ENCODE results near the gene ITGB6.
"Not testable (repeated sequence)": the region's sequence is repeated elsewhere in the genome, so short reads cannot be mapped to it uniquely, and the experiment has no call there.

Gene ITGB6

GRCh38 chr2:160194351-160194750 lies 5.7 kb downstream of the ITGB6 start:
- in situ Hi-C loops (cut with MboI; ENCODE audit: low sequenced_read_pairs), result no loop called here

DNA sequence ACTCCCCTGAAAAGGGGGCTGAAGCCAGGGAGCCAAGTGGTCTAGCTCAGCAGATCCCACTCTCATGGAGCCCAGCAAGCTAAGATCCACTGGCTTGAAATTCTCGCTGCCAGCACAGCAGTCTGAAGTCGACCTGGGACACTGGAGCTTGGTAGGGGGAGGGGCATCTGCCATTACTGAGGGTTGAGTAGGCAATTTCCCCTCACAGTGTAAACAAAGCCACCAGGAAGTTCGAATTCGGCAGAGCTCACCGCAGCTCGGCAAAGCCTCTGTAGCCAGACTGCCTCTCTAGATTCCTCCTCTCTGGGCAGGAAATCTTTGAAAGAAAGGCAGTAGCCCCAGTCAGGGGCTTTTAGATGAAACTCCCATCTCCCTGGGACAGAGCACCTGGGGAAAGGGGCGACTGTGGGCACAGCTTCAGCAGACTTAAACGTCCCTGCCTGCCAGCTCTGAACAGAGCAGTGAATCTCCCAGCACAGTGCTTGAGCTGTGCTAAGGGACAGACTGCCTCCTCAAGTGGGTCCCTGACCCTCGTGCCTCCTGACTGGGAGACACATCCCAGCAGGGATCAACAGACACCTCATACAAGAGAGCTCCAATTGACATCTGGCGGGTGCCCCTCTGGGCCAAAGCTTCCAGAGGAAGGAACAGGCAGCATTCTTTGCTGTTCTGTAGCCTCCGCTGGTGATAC lies 18.8 kb downstream of the ITGB6 start:
- in situ Hi-C loops (cut with MboI; ENCODE audit: low sequenced_read_pairs), result not testable (repeated sequence)

DNA sequence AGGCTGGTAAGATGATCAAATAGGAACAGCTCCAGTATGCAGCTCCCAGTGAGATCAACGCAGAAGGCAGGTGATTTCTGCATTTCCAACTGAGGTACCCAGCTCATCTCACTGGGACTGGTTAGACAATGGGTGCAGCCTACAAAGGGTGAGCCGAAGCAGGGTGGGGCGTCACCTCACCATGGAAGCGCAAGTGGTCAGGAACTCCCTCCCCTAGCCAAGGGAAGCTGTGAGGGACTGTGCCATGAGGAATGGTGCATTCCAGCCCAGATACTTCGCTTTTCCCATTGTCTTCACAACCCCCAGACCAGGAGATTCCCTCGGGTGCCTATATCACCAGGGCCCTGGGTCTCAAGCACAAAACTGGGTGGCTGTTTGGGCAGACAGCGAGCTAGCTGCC lies 19.4 kb downstream of the ITGB6 start:
- in situ Hi-C loops (cut with MboI; ENCODE audit: low sequenced_read_pairs), result not testable (repeated sequence)

DNA sequence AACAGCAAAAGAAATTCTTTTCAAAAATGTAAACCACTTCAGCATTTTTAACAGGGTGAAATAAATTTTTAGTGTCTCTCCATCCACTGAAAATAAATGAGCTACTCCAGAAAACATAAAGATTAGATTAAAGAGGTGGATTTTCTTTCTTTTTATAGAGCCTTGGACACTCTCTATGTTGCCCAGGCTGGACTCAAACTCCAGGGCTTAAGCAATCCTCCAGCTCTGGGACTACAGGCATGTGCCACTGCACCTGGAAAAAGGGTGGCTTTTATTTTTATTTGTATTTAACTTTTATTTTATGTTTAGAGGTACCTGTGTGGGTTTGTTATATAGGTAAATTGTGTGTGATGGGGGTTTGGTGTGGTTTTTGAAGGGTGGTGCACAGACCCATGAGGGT lies 19.9 kb downstream of the ITGB6 start:
- in situ Hi-C loops (cut with MboI; ENCODE audit: low sequenced_read_pairs), result no loop called here

GRCh38 chr2:160175169-160176134 lies 24.6 kb downstream of the ITGB6 start:
- in situ Hi-C loops (cut with MboI; ENCODE audit: low sequenced_read_pairs), result no loop called here

- in situ Hi-C loops (cut with MboI; ENCODE audit: low sequenced_read_pairs), result no loop called here
These were observed 25.8 kb downstream of the ITGB6 start for GRCh38 chr2:160174322-160174721.

DNA sequence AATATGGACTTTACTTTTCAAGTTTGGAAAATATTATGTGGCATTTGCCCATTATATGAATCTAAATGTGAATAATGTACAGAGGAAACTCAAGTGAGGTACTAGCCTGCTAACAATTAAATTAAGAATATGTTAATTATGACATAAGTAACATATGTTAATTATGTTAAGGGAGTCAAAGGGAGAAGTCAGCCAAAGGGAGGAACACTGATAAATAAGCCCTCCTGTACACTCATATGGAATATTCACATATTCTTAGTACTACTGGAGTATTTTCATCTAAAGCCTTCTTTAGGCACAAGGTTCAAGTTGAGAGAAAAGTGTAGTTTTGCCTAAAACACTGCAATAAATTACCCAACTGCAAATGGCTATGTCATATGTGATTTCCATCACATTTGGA lies 30.1 kb downstream of the ITGB6 start:
- in situ Hi-C loops (cut with MboI; ENCODE audit: low sequenced_read_pairs), result no loop called here

DNA sequence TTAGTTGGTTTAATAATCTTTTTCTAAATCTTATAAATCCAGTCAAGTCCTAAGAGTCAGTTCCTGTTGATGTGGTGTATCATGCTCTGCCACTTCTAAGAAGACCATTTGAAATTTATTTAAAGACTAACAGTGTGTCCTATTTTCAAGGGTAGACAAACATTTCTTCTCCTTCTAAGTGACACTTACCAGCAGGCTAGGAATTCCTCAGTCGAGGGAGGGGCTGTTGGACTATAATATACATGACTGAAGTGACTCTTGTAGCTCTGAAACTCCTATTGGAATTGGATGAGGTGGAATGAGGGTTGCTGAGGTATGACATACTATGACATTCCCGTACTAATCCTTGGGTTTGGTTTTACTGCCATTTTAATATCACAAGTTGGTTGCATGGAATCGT lies 30.6 kb downstream of the ITGB6 start:
- in situ Hi-C loops (cut with MboI; ENCODE audit: low sequenced_read_pairs), result no loop called here

DNA sequence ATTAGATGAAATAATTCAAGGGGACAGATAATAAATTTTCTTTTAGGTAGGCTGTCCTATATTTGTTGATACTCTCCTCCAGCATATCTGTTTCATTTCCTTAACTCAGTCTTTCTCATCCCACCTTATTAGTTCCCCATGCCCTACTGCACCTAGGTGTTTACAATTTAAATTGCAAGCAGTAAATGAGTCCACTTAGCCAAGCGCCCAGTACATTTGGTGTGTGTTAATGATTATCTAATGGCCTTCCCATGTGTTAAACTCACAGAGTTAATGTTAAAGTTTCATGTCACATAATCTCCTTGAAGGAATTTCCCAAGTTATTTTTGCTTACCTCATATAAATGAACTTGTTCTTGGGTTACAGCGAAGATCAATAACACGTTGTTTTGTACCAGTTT lies 31.2 kb downstream of the ITGB6 start:
- in situ Hi-C loops (cut with MboI; ENCODE audit: low sequenced_read_pairs), result no loop called here

DNA sequence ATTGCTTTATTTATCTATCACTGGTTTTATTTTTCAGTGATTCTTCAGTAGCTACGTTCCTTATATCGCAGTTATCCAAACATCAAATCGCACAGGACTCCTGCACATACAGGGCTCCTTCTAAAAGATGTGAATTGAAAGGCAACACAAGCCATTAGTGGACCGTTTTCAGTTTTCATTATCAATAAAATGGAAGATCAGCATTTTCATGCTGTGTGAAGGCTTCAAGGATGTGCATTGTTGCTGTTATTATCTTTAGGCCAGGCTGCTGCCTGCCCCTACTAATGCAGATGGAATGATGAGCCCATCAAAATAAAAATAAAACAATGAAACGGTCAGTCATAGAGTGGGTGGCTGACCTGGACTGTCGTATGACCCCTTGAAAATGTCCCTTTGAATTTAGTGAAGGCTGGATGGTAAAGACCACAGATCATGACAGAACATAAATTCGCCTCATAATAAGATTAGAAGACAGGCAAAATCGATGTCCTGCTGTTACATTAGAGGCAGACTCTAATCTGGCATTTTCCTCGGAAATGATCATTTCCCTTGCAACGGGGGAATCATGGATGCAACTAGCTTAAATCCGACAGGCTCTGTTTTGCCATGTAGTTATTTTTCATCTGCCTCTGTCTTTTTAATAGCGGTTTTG lies 32.9 kb downstream of the ITGB6 start:
- in situ Hi-C loops (cut with MboI; ENCODE audit: low sequenced_read_pairs), result no loop called here

DNA sequence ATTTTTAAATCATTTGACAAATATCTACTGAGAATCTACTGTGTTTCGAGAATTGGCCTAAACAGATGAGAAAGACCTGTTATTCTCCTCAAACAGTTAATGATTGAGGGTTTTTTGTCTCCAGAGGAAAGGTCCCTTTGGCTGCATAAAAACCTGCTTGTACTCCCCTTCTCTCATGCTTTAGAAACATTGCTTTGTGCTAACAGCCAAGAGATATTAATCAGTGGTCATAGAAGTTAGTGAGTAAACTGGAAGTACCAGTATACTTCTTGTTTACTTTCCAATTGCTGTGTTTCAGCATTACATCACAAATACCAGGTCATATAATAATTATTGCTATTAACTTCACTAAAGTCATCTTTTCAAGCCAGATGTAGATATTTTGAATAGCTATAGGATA lies 34.1 kb downstream of the ITGB6 start:
- in situ Hi-C loops (cut with MboI; ENCODE audit: low sequenced_read_pairs), result no loop called here

DNA sequence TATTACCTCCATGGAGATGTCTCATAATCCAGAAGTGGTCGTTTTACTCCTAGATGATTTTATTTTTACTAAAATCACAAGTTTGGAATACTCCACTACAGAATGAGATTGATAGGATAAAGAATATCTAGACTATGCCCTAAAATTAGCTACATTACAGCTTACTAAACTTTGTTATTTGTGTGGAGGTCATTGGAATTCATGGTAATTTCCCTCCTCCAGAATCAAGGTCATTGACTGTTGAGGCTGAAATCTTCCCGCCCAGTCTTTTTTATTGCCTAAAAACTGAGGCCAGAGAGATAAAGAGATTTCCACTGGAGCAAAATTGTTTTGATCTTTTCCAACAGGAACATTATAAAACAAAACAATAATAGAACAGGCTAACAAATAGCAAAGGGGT lies 35.0 kb downstream of the ITGB6 start:
- in situ Hi-C loops (cut with MboI; ENCODE audit: low sequenced_read_pairs), result no loop called here

- in situ Hi-C loops (cut with MboI; ENCODE audit: low sequenced_read_pairs), result no loop called here
These were observed 41.9 kb downstream of the ITGB6 start for GRCh38 chr2:160157861-160158829.

DNA sequence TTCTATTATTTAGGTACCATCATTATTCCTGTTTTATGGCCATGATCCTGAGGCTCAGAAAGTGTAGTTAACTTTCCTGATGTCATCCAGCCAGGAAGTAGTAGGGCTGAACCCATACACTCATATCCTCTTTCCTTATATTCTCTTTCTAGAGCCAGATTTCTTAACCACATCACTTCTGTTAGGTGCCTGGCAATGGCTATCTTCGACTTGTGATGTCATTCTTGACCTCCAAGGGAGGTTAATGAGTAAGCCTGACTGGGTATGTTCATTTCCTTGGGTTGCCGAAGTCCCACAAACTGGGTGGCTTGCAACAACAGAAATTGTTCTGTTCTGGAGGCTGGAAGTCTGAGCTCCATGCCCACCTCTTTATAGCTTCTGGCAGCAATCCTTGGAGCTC lies 43.4 kb downstream of the ITGB6 start:
- in situ Hi-C loops (cut with MboI; ENCODE audit: low sequenced_read_pairs), result no loop called here

GRCh38 chr2:160156100-160156499 lies 44.0 kb downstream of the ITGB6 start:
- in situ Hi-C loops (cut with MboI; ENCODE audit: low sequenced_read_pairs), result no loop called here

GRCh38 chr2:160148419-160148818 lies 51.7 kb downstream of the ITGB6 start:
- in situ Hi-C loops (cut with MboI; ENCODE audit: low sequenced_read_pairs), result not testable (repeated sequence)

GRCh38 chr2:160145471-160145870 lies 54.6 kb downstream of the ITGB6 start:
- in situ Hi-C loops (cut with MboI; ENCODE audit: low sequenced_read_pairs), result no loop called here

- in situ Hi-C loops (cut with MboI; ENCODE audit: low sequenced_read_pairs), result no loop called here
These were observed 55.6 kb downstream of the ITGB6 start for GRCh38 chr2:160144280-160144990.

DNA sequence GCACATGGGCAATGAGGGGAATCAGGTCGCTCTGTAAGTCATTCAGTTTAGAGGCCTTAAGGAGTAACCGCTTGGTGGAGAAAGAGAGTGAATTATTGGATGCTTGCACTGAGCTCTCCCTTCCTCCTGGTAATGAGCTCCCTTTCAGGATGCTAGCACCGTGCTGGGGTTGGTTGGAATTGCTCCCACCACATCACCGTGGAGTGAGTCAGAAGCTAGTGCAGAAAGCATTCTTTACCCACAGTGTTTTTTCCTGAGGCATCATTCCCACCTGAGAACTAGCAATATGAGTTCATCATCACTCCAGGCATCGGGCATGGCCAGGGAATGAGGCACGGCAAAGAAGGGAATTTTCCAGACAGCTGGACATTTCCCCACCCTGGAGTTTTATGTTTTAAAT lies 57.6 kb downstream of the ITGB6 start:
- in situ Hi-C loops (cut with MboI; ENCODE audit: low sequenced_read_pairs), result no loop called here

GRCh38 chr2:160141912-160142311 lies 58.2 kb downstream of the ITGB6 start:
- in situ Hi-C loops (cut with MboI; ENCODE audit: low sequenced_read_pairs), result no loop called here
